ENCODE results near the gene CEP41. TPM values are rescaled to one million over a fixed set of nuclear protein-coding genes. Genes with fewer than 3 reads are reported as not detected.

The CEP41 gene
- polyA plus RNA-seq, 1 donor, result 12.8 TPM

GRCh38 chr7:130363026-130363847, 77.6 kb downstream of the CEP41 start:
- Histone ChIP-seq H3K9me3 (ENCODE audit: control insufficient read depth, low read depth, low read length) (no peaks in the 10 kb centered on the region), H3K27me3 (ENCODE audit: control insufficient read depth, insufficient read depth, low read length) (no peaks in the 10 kb centered on the region), H3K27ac (ENCODE audit: low read length) (peak overlapping the region; percentile 21), H3K36me3 (ENCODE audit: control insufficient read depth, insufficient read depth, low read length) (no peaks in the 10 kb centered on the region), H3K4me1 (ENCODE audit: control insufficient read depth, insufficient read depth, low read length) (peaks cover 45% of the 10 kb centered on the region), H3K4me3 (ENCODE audit: low read length) (no peak overlapping the region)
- DNase-seq, result peak in 1 of 2 donors; percentile 51
- WGBS (ENCODE audit: insufficient coverage, low lambda C conversion rate), result no CpG with 5 or more reads among the region's 8 CpGs

- no peaks in the 10 kb centered on the region for H3K9me3 ChIP-seq (ENCODE audit: control insufficient read depth, low read depth, low read length)
- WGBS (ENCODE audit: insufficient coverage, low lambda C conversion rate), result no CpG with 5 or more reads among the region's 10 CpGs
These were observed 78.5 kb downstream of the CEP41 start for GRCh38 chr7:130362251-130362816.

DNA sequence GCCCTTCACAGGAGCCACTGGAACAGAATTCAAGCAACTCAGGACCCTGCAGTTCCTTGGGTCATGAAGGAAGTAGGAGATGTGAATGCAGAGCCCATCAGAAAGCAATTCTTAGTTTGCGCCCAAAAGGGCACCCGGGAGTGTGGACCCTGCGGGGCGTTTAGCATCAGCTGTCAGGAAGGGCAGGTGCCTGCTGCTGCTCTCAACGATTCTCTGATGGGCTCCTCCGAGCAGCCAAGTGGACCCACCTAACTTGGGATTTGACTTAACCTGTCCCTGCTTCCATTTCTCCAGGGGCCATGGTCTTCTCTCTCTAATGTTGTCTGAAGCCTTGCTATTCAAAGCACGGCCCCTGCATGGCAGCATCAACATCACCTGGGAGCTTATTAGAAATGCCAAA, 79.1 kb downstream of the CEP41 start:
- no peak overlapping the region for H3K4me3 ChIP-seq (ENCODE audit: low read length)
- no CpG with 5 or more reads among the region's 7 CpGs for WGBS (ENCODE audit: insufficient coverage, low lambda C conversion rate)
- no peaks in the 10 kb centered on the region for H3K27me3 ChIP-seq (ENCODE audit: control insufficient read depth, insufficient read depth, low read length)
- no peak overlapping the region for H3K27ac ChIP-seq (ENCODE audit: low read length)
- H3K9me3 ChIP-seq (ENCODE audit: control insufficient read depth, low read depth, low read length), result no peaks in the 10 kb centered on the region
- H3K4me1 ChIP-seq (ENCODE audit: control insufficient read depth, insufficient read depth, low read length), result peaks cover 35% of the 10 kb centered on the region
- no peak for DNase-seq
- H3K36me3 ChIP-seq (ENCODE audit: control insufficient read depth, insufficient read depth, low read length), result no peaks in the 10 kb centered on the region

More at GRCh38 chr7:130362251-130362816, 78.5 kb downstream of the CEP41 start:
- H3K4me1 ChIP-seq (ENCODE audit: control insufficient read depth, insufficient read depth, low read length), result peaks cover 38% of the 10 kb centered on the region
- no peak overlapping the region for H3K27ac ChIP-seq (ENCODE audit: low read length)
- H3K27me3 ChIP-seq (ENCODE audit: control insufficient read depth, insufficient read depth, low read length), result no peaks in the 10 kb centered on the region
- DNase-seq, result no peak
- H3K36me3 ChIP-seq (ENCODE audit: control insufficient read depth, insufficient read depth, low read length), result no peaks in the 10 kb centered on the region
- H3K4me3 ChIP-seq (ENCODE audit: low read length), result no peak overlapping the region

DNA sequence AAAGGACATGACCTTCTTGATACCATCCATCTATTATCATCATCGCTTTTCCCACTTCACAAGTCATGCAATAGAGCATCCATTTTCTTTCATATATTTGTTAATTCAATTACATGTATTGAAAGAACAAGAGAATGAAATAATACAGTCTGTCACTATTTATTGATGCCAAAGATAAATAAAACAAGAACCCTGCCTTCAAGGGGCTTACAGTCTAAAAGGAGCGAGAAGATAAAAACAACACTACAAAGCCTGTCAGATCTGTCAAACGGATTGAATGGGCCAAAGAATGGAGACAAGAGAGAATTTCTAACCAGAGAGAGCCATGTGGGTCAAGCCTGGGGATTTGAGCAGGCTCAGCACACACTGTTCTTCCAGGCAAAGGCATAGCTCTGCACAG, 80.3 kb downstream of the CEP41 start:
- WGBS (ENCODE audit: insufficient coverage, low lambda C conversion rate), result 100% methylated on average over 1 of the region's 3 CpGs
- peaks cover 34% of the 10 kb centered on the region for H3K4me1 ChIP-seq (ENCODE audit: control insufficient read depth, insufficient read depth, low read length)
- H3K27me3 ChIP-seq (ENCODE audit: control insufficient read depth, insufficient read depth, low read length), result no peaks in the 10 kb centered on the region
- H3K9me3 ChIP-seq (ENCODE audit: control insufficient read depth, low read depth, low read length), result no peaks in the 10 kb centered on the region
- H3K27ac ChIP-seq (ENCODE audit: low read length), result no peak overlapping the region
- DNase-seq, result no peak
- H3K4me3 ChIP-seq (ENCODE audit: low read length), result no peak overlapping the region
- no peaks in the 10 kb centered on the region for H3K36me3 ChIP-seq (ENCODE audit: control insufficient read depth, insufficient read depth, low read length)

GRCh38 chr7:130359276-130359857, 81.4 kb downstream of the CEP41 start:
- Histone ChIP-seq H3K36me3 (ENCODE audit: control insufficient read depth, insufficient read depth, low read length) (no peaks in the 10 kb centered on the region), H3K4me3 (ENCODE audit: low read length) (no peak overlapping the region), H3K27ac (ENCODE audit: low read length) (no peak overlapping the region), H3K27me3 (ENCODE audit: control insufficient read depth, insufficient read depth, low read length) (no peaks in the 10 kb centered on the region), H3K9me3 (ENCODE audit: control insufficient read depth, low read depth, low read length) (no peaks in the 10 kb centered on the region), H3K4me1 (ENCODE audit: control insufficient read depth, insufficient read depth, low read length) (peaks cover 22% of the 10 kb centered on the region)
- no CpG with 5 or more reads among the region's 5 CpGs for WGBS (ENCODE audit: insufficient coverage, low lambda C conversion rate)
- no peak for DNase-seq

DNA sequence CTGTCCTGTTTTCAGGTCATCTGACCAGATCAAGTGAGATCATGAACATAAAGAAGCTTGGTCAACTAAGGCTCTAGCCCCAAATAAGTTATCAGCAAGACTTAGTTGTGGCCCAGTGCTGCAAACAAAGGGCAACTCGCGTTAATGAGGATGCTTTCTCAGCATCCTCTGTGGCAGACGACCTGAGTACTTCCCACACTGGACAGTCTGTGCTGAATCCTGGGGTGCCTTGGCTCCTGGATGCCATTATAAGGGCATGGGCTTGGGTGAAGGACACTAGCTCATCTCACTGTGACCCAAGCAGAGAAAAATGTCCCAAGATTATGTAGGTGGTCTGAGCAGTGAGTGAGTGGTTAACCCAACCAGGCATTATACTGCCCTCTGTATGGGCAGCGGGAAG, 82.3 kb downstream of the CEP41 start:
- WGBS (ENCODE audit: insufficient coverage, low lambda C conversion rate), result no CpG with 5 or more reads among the region's 4 CpGs
- H3K4me1 ChIP-seq (ENCODE audit: control insufficient read depth, insufficient read depth, low read length), result peaks cover 15% of the 10 kb centered on the region

DNA sequence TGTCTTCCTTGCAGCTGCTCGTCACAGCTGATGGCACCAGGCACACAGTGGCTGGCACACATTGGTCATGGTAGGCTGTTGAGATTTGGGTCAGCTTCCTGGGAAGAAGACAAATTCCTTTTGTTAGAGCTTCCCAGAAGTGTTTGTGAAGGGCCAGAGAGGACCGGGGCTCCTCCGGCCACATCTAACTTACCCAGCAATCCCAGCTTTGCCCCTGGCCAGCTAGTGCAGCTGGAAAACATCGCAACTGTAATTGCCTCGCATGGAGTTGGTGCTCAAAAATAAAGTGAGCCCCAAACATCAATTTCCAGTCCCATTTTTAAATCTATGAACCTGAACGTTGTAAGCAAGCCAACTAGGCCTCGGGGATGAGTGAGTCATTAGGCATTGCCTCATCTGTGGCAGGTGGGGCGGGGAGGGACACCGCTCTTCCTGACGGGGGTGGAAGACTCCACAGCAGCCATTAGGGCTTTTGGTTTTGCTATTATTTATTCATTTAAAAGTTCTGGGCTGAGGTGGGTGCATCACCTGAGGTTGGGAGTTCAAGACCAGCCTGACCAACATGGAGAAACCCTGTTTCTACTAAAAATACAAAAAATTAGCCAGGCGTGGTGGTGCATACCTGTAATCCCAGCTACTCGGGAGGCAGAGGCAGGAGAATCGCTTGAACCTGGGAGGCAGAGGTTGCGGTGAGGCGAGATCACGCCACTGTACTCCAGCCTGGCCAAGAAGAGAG, 83.8 kb downstream of the CEP41 start:
- Histone ChIP-seq H3K36me3 (ENCODE audit: control insufficient read depth, insufficient read depth, low read length) (no peaks in the 10 kb centered on the region), H3K27ac (ENCODE audit: low read length) (peak overlapping the region; percentile 72), H3K4me1 (ENCODE audit: control insufficient read depth, insufficient read depth, low read length) (peaks cover 18% of the 10 kb centered on the region), H3K9me3 (ENCODE audit: control insufficient read depth, low read depth, low read length) (no peaks in the 10 kb centered on the region), H3K4me3 (ENCODE audit: low read length) (no peak overlapping the region), H3K27me3 (ENCODE audit: control insufficient read depth, insufficient read depth, low read length) (no peaks in the 10 kb centered on the region)
- DNase-seq, result peak in 1 of 2 donors; percentile 54
- WGBS (ENCODE audit: insufficient coverage, low lambda C conversion rate), result 93% methylated on average over 3 of the region's 16 CpGs

More for the DNA sequence above, 82.3 kb downstream of the CEP41 start:
- Histone ChIP-seq H3K27me3 (ENCODE audit: control insufficient read depth, insufficient read depth, low read length) (no peaks in the 10 kb centered on the region), H3K36me3 (ENCODE audit: control insufficient read depth, insufficient read depth, low read length) (no peaks in the 10 kb centered on the region), H3K4me3 (ENCODE audit: low read length) (no peak overlapping the region), H3K27ac (ENCODE audit: low read length) (no peak overlapping the region), H3K9me3 (ENCODE audit: control insufficient read depth, low read depth, low read length) (no peaks in the 10 kb centered on the region)
- DNase-seq, result no peak

- Histone ChIP-seq H3K4me1 (ENCODE audit: control insufficient read depth, insufficient read depth, low read length) (peaks cover 19% of the 10 kb centered on the region), H3K27me3 (ENCODE audit: control insufficient read depth, insufficient read depth, low read length) (no peaks in the 10 kb centered on the region), H3K27ac (ENCODE audit: low read length) (peak overlapping the region; percentile 72), H3K9me3 (ENCODE audit: control insufficient read depth, low read depth, low read length) (no peaks in the 10 kb centered on the region), H3K4me3 (ENCODE audit: low read length) (no peak overlapping the region), H3K36me3 (ENCODE audit: control insufficient read depth, insufficient read depth, low read length) (no peaks in the 10 kb centered on the region)
- peak in 1 of 2 donors; percentile 67 for DNase-seq
- no CpG with 5 or more reads among the region's 9 CpGs for WGBS (ENCODE audit: insufficient coverage, low lambda C conversion rate)
These were observed 84.5 kb downstream of the CEP41 start for GRCh38 chr7:130356121-130356875.

- DNase-seq, result no peak
- peaks cover 2% of the 10 kb centered on the region for H3K27me3 ChIP-seq (ENCODE audit: control insufficient read depth, insufficient read depth, low read length)
- no peak overlapping the region for H3K4me3 ChIP-seq (ENCODE audit: low read length)
- WGBS (ENCODE audit: insufficient coverage, low lambda C conversion rate), result no CpG with 5 or more reads among the region's 7 CpGs
- H3K27ac ChIP-seq (ENCODE audit: low read length), result no peak overlapping the region
- peaks cover 21% of the 10 kb centered on the region for H3K4me1 ChIP-seq (ENCODE audit: control insufficient read depth, insufficient read depth, low read length)
- H3K9me3 ChIP-seq (ENCODE audit: control insufficient read depth, low read depth, low read length), result no peaks in the 10 kb centered on the region
- H3K36me3 ChIP-seq (ENCODE audit: control insufficient read depth, insufficient read depth, low read length), result no peaks in the 10 kb centered on the region
These were observed 87.6 kb downstream of the CEP41 start for GRCh38 chr7:130353196-130353595.
